GM18526 (cell line): ENCODE results near the gene IPPK.

Experiments used
- POLR2A ChIP-seq: IDR thresholded peaks from 3 replicates; pipeline ENCODE4 v1.6.1; 2011; ENCODE audit not compliant: insufficient read length; ENCODE audit errors: extremely low read depth

IPPK gene

GRCh38 chr9:92650839-92651621 is 18.9 kb downstream of the IPPK start:
- TF ChIP-seq POLR2A = no peak

- TF ChIP-seq POLR2A = no peak
Measured at GRCh38 chr9:92650296-92650695, 19.6 kb downstream of the IPPK start.

GRCh38 chr9:92649007-92649406 is 20.9 kb downstream of the IPPK start:
- no peak for TF ChIP-seq POLR2A

- TF ChIP-seq POLR2A = no peak
Measured at GRCh38 chr9:92648474-92648971, 21.4 kb downstream of the IPPK start.

GRCh38 chr9:92647671-92648473 is 22.1 kb downstream of the IPPK start:
- no peak for TF ChIP-seq POLR2A

GRCh38 chr9:92645041-92645440 is 24.9 kb downstream of the IPPK start:
- no peak for TF ChIP-seq POLR2A

- TF ChIP-seq POLR2A = no peak
Measured at GRCh38 chr9:92644278-92644677, 25.7 kb downstream of the IPPK start.

- no peak for TF ChIP-seq POLR2A
Measured at GRCh38 chr9:92642564-92642963, 27.4 kb downstream of the IPPK start.

GRCh38 chr9:92642041-92642451 is 27.9 kb downstream of the IPPK start:
- no peak for TF ChIP-seq POLR2A

- no peak for TF ChIP-seq POLR2A
Measured at GRCh38 chr9:92641092-92641809, 28.7 kb downstream of the IPPK start.

- TF ChIP-seq POLR2A = no peak
Measured at GRCh38 chr9:92640398-92641091, 29.4 kb downstream of the IPPK start.

GRCh38 chr9:92639791-92640271 is 30.1 kb downstream of the IPPK start:
- no peak for TF ChIP-seq POLR2A

- no peak for TF ChIP-seq POLR2A
Measured at GRCh38 chr9:92639124-92639523, 30.8 kb downstream of the IPPK start.

- TF ChIP-seq POLR2A = no peak
Measured at GRCh38 chr9:92638621-92639101, 31.3 kb downstream of the IPPK start.

GRCh38 chr9:92637886-92638620 is 31.9 kb downstream of the IPPK start:
- no peak for TF ChIP-seq POLR2A
